ENCODE measurements around the gene TCF12.

- no peak for TF ChIP-seq CTCF (IDR thresholded peaks at IDR 0.05)
- TF ChIP-seq EP300 (IDR thresholded peaks at IDR 0.05; ENCODE audit: low read depth): no peak
- no peak for TF ChIP-seq POLR2AphosphoS5 (IDR thresholded peaks at IDR 0.05)
These were observed 225.2 kb downstream of the TCF12 start for GRCh38 chr15:57143511-57144078.

All from transverse colon (tissue), 4 donors.